NCI-H1436 (cell line): ENCODE data around the gene KCNMA1.

ENCODE experiments used
- DNase-seq: peaks from one replicate; lab custom pipeline; 2025; lab: John Stamatoyannopoulos, UW

KCNMA1 gene

DNA sequence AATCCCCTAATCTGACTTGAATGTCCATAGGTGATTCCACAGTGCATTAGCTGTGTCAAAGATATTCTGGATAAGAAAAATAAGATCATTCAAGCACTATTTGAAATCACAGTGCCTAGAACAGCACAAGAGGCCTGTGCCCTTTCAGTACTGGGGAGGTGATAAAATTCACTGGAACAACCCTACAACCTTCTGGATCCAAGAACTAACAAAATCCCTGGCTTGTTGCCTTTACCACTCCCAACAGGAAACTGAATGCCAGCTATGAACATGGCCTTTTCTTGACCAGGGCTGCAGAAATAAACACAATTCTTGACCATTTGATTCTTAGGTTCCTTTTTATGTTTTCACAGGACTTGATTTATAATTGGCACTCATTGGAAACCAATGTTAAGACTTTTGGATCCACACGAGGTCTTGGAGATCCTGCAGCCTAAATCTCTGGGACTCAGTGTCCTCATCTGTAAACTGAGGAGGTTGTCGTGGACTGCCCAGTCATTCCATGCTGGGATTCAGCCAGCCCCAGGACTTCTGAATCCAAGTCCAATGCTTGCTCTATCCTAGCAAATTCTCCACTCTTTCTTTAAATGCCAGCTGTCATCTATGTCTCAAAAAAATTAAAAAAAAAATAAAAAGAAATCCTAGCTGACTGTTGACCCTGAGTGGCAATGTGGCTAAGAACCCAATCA, 624.7 kb downstream of the KCNMA1 start:
- DNase-seq, result no peak

DNA sequence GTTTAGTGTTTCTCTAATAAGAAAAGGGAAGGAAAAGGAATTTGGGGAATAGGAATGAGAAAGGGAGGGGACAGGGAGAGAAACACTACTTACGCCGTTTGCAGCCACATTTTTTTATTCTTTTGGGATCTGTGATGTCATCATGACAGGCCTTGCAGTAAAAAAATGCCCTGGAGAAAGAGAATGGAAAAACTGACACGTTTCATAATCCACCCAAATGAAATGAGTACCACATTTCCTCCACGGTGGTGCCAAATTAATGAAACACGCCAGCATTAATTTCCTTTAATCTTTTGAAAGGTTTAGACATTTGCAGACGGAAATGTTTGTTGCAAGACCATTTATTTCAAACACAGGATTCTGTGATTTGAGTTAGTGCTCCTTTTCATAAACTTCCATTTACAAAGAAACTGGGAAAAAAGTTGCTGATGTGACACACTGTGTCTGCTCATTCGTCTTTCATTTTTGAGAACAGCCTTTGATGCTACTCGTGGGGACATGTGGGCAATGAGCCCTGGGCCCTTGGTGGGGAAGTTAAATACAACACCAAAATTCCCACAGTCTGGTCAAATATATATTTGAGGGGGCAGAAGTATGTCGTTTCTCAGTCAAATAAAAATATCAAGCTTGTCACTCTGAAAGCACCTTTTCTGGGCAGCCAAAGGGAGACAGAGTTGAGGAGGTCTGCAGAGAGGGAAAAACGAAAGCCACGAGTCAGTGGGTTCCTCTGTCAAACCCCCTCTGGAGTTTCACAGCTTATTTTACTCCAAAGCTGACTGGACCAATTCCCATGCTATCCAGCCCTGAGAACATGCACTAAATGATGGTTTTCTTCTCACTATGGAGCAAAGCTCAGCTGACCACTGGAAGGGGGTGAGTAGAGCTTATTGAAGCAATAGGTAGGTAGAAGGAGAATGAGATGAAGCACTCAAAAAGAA, 625.5 kb downstream of the KCNMA1 start:
- DNase-seq, result no peak

DNA sequence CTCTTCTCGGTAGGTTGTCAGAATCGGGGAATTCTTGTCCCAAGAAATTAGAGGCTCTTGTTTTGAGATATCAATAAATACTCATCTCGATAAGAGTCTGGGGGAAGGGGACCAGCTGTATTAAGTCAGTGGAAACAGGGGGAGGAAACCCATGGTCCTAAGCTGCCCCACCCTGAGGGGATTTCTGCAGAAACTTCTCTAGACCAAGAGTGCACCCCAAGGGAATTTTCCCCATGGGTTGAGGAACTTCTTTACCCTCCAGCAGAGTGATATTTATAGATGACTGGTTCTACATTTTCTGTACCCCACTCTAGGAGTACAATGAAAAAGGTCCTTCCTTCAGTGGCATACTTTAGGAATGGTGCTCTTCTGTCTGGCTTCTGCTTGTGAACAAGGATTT, 627.2 kb downstream of the KCNMA1 start:
- DNase-seq, result no peak

DNA sequence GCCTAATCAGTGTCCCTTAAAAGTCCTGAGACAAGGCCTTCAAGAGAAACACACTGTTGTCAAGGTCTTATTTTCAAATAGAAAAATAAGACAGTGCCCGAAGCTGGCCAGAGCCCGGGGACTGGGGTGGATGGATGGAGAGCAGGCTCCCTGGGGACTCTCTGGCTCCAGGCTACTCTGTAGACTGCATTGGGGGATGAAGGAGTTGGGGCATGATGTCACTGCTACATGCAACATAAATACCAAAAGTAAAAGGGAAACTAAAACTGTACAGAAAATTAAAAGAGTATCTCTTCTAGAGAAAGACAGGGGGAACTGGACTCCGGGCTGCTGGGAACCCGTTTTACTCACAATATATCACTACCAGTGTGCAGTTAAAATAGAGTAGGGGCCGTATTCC, 629.8 kb downstream of the KCNMA1 start:
- no peak for DNase-seq

DNA sequence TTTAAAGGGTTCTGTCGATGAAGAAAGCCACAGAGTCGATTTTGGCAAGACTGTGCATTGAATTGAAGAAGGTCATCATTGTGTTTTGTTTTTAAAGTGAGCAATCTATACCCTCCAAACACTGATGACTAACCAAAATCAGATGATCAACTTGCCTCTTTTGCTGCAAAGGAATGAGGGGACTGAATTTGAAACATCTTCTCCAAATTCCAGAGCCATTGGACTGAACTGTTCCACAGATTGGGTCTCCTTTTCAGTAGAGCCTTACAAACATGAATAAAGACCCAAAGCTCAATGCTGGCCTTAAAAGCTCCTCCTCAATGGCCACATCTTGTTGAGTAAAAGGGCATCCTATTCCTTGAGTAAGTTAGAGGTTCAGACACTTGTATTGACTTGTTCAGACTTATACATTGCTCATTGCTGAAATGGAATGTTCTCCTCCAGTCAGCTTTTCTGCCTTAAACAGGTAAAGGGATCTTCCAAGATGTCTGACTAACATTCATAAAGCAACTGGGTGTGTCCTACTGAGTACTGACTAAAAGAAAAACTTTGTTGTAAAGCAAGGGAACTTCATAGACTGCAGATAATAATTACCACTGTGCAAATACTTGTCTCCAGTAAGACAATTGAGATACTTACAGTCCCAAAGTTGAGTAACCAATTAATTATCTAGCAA, 630.6 kb downstream of the KCNMA1 start:
- DNase-seq, result no peak

DNA sequence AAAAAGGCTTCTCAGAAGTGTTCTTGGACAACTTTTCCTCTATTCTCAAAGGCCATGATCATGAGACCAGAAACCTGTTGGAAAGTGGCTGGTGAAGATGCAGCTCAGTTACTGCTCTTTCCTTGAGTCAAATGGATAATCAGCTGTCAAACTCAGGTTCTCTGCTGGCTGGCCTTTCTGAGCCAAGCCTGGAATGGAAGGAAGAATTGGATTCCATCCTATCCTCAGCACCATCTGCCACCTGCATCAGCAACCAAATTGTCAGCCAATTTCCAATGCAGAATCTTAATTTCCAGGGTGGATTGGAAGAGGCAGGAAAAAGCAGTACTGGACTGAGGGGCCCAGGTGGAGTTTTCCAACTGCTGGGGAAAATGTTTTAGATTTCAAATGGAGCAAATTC, 631.7 kb downstream of the KCNMA1 start:
- no peak for DNase-seq

DNA sequence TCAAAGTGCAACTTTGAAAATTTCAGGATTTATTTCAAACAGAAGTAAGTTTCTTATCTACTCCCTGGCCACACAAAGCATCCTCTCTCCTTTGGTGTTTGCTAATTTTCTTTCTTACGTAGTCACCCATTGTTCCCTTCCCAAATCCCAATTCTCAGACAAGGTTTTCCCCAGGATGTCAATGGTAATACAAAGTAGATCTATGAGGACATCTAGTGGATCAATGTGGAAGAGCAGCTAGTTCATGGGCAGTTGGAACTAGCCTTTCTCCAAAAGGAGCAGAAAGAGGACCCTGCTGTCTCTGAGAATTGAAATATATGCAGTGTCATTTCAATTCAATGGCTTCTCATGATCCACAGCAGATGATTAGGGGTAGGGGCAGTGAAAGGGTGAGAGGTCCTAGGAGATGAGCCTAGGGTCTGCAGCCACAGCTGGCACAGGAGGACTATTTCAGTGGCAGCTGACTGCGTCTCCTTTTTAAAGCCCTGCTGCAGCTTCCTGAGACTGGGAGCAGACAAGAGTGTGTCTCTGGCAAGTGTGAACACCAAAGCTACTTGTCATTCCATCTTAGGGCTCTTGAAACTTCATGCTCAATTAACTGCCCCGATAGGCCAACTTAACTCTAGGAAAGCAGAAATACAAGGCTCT, 632.6 kb downstream of the KCNMA1 start:
- DNase-seq, result peak; percentile 28

DNA sequence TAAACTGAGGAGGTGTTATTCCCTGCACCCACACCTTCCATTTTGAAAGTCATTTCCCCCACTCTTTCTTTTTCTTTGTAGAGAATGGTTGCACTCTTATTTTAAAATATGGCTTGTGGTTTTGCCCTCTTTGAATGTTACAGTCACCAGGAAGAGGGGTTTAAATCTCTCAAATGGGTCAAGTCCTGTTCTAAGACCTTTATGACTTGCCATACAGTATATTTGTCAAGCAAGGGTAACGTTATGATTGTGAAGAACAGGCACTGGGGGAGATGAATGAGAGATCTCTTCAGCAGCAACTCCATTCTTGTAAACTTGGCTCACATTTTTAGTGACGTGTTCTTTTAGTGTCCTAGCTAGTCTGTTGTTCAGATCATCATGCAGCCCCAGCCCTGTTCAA, 634.7 kb downstream of the KCNMA1 start:
- no peak for DNase-seq

DNA sequence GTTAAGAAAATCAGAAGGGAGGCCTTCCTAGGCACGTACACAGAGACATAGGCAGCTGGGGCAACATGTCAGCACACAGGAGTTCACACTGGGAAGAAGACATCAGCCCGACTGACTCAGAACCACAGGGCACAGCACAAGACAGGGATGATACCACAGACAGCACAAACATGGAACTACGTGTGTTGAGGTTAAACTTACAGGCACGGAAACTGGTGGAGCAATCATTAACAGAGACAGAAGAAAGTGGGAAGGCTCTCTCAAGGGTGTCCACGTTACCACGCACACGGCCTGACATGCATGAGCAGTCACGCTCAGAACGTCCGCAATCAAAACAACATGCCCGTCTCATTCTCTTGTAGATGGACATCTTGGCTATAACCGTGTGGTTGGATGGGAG, 636.4 kb downstream of the KCNMA1 start:
- DNase-seq, result no peak

DNA sequence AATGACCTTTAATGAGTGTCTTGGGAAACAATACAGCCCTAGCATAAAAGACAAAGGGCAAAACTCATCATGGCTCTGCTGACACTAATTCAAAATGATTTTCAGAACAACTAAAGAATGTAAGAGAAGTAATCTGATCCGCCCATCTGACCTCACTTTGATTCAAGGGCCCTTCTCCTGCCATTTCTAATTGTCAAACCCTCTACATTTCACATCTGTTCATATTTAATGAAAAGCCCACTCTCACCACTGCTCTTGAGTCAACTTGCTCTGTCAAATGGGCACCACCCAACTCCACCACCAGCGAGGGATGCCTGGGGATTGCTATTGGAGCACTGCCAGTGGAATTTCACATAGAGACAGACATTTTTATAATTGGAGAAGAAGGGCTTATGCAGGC, 639.2 kb downstream of the KCNMA1 start:
- peak; percentile 54 for DNase-seq

DNA sequence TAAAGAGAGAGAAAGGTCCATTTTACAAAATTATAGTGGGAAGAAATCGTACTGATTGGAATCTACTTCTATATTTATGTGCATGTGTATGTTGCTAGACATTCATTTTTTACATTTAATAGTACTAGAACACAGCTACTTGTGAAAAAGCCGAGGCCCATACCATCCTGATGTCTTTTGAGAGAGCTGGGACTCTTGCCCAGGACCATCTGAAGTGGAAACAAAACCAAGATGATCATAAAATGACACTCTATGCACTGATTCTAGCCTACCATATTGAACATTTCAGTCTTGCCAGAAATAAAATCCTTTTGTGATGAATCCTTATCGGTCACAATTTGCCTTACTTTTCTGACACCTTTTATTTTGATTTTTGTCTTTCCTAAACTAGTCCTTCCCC, 640.0 kb downstream of the KCNMA1 start:
- no peak for DNase-seq

DNA sequence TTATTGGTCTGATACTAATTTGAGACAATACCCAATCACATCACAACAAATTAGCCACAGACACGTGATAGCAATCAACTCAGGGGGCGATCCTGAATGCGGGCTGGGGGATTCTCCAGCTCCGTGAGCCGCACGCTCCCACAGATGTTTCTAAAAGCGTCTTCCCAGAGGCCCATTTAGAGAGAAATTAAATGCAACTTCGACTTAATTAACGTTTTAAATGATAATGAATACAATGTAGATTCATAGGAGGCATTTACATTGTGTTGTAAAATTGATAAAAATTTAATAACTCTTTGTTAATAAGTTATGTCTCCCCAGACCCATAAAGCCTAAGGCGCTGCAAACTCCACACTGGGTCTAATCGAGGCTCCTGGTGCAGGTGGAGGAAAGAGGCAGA, 642.6 kb downstream of the KCNMA1 start:
- DNase-seq, result no peak

DNA sequence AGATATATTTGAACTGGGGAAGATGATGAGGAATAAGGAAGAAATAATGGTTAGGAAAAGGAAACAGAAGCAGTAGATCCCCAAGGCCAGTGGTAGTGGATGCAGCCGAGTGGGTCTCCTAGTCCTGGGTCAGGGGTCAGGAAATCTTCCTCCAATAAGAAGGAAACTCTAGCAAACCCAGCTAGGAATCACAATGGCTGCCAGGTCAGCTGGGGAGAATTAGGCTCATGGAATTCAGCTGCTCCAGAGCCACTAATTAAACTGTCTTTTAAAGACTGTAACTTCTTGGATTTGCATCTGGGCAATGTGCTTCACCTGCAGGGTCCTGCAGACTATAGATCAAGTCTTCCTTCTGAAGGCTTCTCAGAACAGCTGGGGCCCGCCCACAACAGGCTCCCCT, 644.4 kb downstream of the KCNMA1 start:
- DNase-seq, result no peak

DNA sequence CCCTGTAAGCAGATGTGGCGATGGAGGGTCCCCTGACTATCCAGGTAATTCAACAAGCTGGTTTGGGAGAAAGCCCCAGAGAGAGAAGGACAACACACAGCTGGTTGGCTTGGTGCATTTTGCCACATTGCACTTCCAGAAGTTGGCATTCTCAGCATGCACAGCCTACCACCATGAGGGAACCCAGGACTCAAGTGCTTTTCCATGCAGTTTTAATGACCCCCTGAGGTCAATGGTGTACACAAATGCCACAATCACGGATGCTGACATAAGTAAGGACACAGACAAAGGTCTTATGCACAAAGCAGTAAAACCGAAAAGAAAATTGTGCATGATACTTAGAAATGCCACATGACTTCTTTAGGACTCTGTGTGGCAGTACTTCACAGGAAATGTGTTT, 645.1 kb downstream of the KCNMA1 start:
- DNase-seq, result no peak

DNA sequence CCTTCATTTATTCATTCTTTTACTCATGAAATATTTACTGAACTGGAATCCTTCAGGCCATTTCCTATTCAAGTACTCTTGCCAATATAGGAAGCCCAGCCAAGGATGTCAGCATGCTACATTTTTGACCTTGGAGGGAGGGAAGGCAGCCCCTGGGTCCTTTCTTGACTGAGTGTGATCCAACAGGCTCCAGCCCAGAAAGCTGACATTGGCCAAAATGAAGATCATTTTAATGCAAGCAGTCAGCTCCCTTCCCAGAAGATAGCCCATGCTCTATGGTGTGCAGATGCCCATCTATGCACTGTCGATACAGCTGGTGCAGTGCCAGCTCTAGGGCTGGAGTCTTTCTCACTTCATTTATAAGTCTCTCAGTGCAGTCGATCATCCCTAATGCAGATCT, 646.0 kb downstream of the KCNMA1 start:
- DNase-seq, result no peak

DNA sequence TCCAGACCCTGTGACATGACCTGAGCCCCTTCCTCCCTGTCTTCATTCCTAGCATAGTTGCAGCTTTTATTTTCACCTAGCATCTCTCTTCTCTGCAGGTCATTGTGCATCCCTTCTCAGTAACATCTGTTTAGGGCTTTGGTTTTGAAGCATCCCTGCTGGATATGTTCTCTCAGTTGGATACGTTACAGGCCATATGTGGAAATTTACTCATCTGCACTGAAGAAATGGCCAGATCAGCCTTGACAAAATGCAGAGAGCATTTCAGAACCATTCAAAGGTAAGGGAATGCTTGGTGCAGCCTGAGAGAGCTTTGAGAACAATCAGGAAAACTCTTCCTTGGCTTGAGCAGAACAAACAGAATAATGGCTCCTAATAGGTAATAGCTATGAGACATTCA, 647.0 kb downstream of the KCNMA1 start:
- no peak for DNase-seq

DNA sequence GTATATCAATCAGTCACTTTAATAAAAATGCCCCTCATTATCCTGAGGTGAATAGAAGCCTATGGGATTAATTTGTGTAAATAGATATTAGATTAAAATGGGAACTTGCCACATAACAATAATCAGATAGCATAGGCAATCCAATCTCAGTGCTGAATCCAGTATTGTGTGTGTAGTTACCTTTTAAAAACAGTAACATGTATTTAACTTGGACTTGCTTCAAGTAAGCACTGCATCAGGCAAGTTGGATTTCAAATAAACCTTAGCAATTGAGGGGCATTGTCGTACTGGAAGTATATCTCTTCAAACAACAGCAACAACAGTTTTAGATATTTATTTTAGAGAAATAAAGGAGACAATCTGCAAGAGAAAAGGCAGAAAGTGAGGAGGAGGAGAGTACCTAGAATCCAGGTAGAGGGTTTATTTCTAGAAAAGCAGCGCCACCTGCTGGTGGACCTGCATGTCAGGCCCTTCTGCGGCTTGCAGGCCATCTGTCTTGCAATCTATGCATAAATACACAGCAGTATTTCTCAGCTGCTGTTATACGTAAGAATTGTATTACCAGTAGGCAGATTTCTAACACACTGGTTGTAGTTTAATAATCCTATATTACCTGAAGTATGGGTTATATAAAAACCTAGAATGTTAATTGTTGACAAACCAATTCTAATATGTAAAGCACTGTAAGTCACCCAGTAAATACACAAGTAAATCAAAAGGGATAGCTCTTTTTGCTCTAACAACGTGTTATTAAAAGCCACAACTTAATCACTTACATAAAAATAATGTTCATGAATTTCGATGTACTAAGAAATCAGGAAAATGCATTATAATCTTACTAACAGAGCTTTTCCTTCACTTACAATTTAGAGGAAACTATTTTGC, 652.8 kb downstream of the KCNMA1 start:
- DNase-seq, result peak; percentile 76

DNA sequence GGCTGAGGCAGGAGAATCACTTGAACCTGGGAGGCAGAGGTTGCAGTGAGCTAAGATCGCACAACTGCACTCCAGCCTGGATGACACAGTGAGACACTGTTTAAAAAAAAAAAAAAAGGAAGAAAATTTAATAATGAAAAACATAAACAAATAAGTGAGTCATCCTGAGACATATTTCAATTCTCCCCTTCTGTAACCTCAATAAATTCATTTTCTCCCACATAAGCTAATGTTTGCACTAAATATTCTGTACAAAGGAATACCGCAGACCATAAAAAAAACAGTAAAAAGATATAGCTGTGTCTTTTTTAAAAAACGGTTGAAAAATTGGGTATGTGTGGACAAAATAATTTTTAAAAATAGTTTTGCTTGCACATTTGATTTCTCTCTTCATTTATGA, 654.0 kb downstream of the KCNMA1 start:
- DNase-seq, result no peak

DNA sequence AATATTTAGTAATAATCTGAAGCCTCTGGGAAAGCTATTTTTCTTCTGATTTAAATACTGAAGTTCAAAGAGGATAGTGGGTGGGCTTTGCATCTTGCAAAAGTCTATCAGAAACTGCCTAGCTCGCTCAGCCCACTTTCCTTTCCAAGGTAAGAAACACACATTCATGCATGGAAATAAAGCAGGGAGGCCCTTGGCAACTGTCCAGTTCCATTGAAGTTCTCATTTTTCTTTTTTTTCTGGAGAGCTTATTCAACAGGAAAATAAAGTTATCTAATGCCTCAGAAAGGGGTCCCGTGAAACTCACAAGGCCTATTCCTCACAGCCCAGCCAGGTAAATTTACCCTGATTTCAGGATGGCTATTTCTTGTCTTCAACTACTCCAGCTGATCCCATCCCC, 654.9 kb downstream of the KCNMA1 start:
- DNase-seq, result no peak

DNA sequence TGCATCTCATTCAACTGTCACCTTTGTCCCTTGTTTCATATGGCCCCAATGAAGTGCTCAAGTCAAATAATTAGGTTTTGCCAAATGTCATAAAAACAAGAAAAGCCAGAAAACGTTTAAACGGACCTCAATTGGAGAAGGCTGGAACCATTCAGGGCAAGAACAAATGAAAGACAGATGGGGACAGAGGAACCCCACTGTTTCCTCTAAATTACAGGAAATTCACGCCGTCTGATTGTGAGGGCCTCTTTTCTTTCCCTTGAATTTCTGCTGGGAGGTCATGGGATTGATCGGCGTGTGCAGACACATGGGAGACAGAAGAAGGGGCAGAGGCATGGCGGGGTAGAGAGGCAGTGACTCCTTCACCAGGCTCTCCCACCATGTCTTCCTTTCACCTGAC, 656.4 kb downstream of the KCNMA1 start:
- DNase-seq, result no peak

DNA sequence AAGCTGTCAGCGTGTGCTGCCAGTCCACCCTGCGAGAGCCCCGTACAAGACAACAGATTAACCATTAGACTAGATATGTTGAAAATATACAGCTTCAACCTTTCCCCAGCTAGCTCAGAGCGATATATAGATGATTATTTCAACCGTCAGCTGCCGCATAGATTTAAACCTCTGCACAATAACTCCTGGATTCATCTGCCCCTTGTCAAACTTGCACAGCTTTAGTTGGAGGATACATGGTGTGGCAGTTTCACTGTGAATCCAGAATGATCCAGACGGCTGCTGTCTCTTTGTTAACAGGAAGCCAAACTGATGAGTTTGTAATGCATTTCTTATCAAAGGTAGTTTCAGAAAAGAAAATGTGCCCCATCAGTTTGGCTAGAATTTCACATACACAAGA, 659.7 kb downstream of the KCNMA1 start:
- DNase-seq, result no peak
